Smooth muscle cell (in vitro differentiated cells): ENCODE measurements around the gene PLXNA3. TPM values are rescaled to one million over a fixed set of nuclear protein-coding genes. Genes with fewer than 3 reads are reported as not detected.

Experiments used
- DNase-seq: peaks from one replicate; lab custom pipeline; 2025; ENCODE audit not compliant: unreplicated experiment; lab: John Stamatoyannopoulos, UW
- H2AFZ ChIP-seq: fragments of 200-600 bp; sonication (generic); 2 replicates; pipeline ENCODE4 v1.6.0; 2016; ENCODE audit warnings: antibody characterized with exemption, low read depth, mild to moderate bottlenecking
- H3F3A ChIP-seq: fragments of 200-600 bp; sonication (generic); 2 replicates; pipeline ENCODE4 v1.6.0; 2017; ENCODE audit warnings: antibody characterized with exemption, low read depth
- H3K27ac ChIP-seq: fragments of 200-600 bp; sonication (generic); 2 replicates; pipeline ENCODE4 v1.5.1; 2016; ENCODE audit warnings: low read depth, mild to moderate bottlenecking
- H3K27me3 ChIP-seq: fragments of 200-600 bp; sonication (generic); 2 replicates; pipeline ENCODE4 v1.6.1; 2016; ENCODE audit warnings: low read depth, mild to moderate bottlenecking
- H3K36me3 ChIP-seq: fragments of 200-600 bp; sonication (generic); 2 replicates; pipeline ENCODE4 v1.5.1; 2016; ENCODE audit warnings: low read depth
- H3K4me1 ChIP-seq: fragments of 200-600 bp; sonication (generic); 2 replicates; pipeline ENCODE4 v1.5.1; 2016; ENCODE audit warnings: low read depth
- H3K4me2 ChIP-seq: fragments of 200-600 bp; sonication (generic); 2 replicates; pipeline ENCODE4 v1.6.0; 2016; ENCODE audit warnings: mild to moderate bottlenecking
- H3K4me3 ChIP-seq: fragments of 200-600 bp; sonication (generic); 2 replicates; pipeline ENCODE4 v1.5.1; 2016; ENCODE audit warnings: mild to moderate bottlenecking
- H3K79me2 ChIP-seq: fragments of 200-600 bp; sonication (generic); 2 replicates; pipeline ENCODE4 v1.6.0; 2016; ENCODE audit warnings: low read depth, mild to moderate bottlenecking
- H3K9ac ChIP-seq: fragments of 200-600 bp; sonication (generic); 2 replicates; pipeline ENCODE4 v1.6.0; 2016; ENCODE audit warnings: low read depth
- H3K9me3 ChIP-seq: fragments of 200-600 bp; sonication (generic); replicated peaks from 2 replicates; pipeline ENCODE4 v1.5.1; 2016; ENCODE audit warnings: low read depth
- H4K20me1 ChIP-seq: fragments of 200-600 bp; sonication (generic); 2 replicates; pipeline ENCODE4 v1.6.0; 2016; ENCODE audit warnings: low read depth
- CTCF ChIP-seq: fragments of 200-600 bp; sonication (generic); IDR thresholded peaks from 2 replicates; pipeline ENCODE4 v1.5.1; 2017; ENCODE audit warnings: borderline replicate concordance, mild to moderate bottlenecking, antibody characterized with exemption; ENCODE audit not compliant: insufficient read depth, poor library complexity, severe bottlenecking
- WGBS: methylation state at CpG from one replicate; pipeline ENCODE4 v1.1.7; 2016; ENCODE audit warnings: low lambda C conversion rate; 5-methylcytosine and 5-hydroxymethylcytosine counted together
- polyA plus RNA-seq: library from polyadenylated mRNA; unstranded; fragments of >200 nt; fragmentation: Nextera tagmentation; extraction: Ambion mirVana; gene quantifications from 2 replicates; pipeline ENCODE4 v1.2.1, GENCODE V29; 2016
- total RNA-seq: library from RNA; depleted of rRNA; stranded (reverse); fragments of >200 nt; gene quantifications from 2 replicates; pipeline ENCODE4 v1.2.3, GENCODE V29; 2014

The PLXNA3 gene
- total and polyA plus RNA-seq, 2 experiments from 2014 or later = 33.6 to 38.2 TPM

DNA sequence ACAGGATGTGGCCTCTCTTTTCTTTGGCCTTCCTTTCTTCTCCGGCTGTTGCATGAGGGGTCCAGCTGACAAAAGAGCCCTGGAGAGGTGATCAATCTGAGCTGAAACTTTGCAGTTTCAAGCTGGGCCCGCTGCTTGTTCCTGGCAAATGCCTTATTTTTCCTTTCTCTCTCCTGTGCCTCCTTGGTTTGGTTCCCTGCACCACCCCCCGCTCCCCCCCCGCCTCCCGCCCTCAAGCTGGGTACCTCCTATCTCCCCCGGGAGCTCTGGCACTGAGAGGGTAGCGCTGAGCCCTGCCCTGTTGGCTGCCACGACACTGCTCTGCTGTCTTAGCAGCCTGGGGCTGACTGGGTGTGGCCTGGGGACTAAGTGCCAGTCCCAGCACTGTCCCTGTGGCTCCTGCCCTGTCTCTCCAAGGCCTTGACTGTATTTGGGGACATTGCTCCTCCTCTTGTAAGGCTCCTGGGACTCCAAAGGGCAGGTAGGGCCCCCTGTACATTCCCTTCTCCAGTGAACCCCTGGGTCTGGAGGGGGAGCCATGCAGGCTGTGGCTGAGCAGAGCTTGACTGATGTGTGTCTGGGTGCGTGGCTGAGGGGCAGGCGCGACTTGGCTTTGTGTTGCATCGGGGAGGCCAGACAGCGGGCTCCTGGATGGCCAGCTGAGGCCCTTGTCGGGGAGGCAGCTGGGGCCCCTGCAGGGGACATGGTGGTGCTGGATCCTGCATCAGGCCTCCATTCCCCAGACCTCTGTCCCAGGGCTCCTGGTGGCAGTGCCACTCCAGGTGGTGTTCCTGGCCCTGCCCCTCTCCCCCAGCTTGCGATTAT, 1.1 kb downstream of the PLXNA3 start:
- H3K9ac ChIP-seq = peak overlapping the region; percentile 60
- H3K9me3 ChIP-seq = no peaks in the 10 kb centered on the region
- H3K36me3 ChIP-seq = no peaks in the 10 kb centered on the region
- TF ChIP-seq CTCF = no peak
- H3K4me3 ChIP-seq = peak overlapping the region; percentile 64
- H3K4me1 ChIP-seq = peaks cover 6% of the 10 kb centered on the region
- WGBS = 59% methylated on average over 15 of the region's 15 CpGs
- H2AFZ ChIP-seq = no peak overlapping the region
- H3F3A ChIP-seq = no peaks in the 10 kb centered on the region
- peaks cover 46% of the 10 kb centered on the region for H4K20me1 ChIP-seq
- no peaks in the 10 kb centered on the region for H3K27me3 ChIP-seq
- peak overlapping the region; percentile 88 for H3K4me2 ChIP-seq
- peaks cover 37% of the 10 kb centered on the region for H3K79me2 ChIP-seq
- H3K27ac ChIP-seq = no peak overlapping the region
- no peak for DNase-seq

DNA sequence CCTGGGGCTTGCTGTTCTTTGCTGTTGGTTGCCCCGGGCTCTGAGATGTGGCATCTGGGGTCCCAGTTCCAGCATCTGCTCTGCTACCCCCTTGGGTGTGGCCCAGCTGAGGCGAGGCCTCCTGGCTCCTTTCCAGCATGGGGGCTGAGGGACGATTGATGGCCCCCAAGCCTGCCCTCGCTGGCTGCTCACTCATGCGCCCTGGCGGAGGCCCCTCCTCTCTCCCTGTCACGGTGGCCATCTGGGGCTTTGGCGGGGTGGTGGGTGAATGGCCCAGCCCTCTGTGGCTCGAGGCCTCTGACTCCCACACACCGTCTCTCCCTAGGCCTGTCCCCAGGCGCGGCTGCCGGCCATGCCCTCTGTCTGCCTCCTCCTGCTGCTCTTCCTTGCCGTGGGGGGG, 1.8 kb downstream of the PLXNA3 start:
- 64% methylated on average over 14 of the region's 14 CpGs for WGBS
- H3K27ac ChIP-seq = no peak overlapping the region
- TF ChIP-seq CTCF = no peak
- H3K9ac ChIP-seq = no peak overlapping the region
- no peaks in the 10 kb centered on the region for H3K36me3 ChIP-seq
- DNase-seq = no peak
- H3K4me2 ChIP-seq = peak overlapping the region; percentile 88
- no peaks in the 10 kb centered on the region for H3K27me3 ChIP-seq
- peak overlapping the region; percentile 64 for H3K4me3 ChIP-seq
- no peaks in the 10 kb centered on the region for H3F3A ChIP-seq
- H3K4me1 ChIP-seq = peaks cover 6% of the 10 kb centered on the region
- H3K9me3 ChIP-seq = no peaks in the 10 kb centered on the region
- no peak overlapping the region for H2AFZ ChIP-seq
- peaks cover 53% of the 10 kb centered on the region for H4K20me1 ChIP-seq
- peaks cover 37% of the 10 kb centered on the region for H3K79me2 ChIP-seq

DNA sequence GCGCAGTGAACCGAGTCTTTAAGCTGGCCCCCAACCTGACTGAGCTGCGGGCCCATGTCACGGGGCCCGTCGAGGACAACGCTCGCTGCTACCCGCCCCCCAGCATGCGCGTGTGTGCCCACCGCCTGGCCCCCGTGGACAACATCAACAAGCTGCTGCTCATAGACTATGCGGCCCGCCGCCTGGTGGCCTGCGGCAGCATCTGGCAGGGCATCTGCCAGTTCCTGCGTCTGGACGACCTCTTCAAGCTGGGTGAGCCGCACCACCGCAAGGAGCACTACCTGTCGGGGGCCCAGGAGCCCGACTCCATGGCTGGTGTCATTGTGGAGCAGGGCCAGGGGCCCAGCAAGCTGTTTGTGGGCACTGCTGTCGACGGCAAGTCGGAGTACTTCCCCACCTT, 2.2 kb downstream of the PLXNA3 start:
- Histone ChIP-seq H4K20me1 (peaks cover 57% of the 10 kb centered on the region), H3K4me2 (peak overlapping the region; percentile 88), H3K4me3 (peak overlapping the region; percentile 64), H3K27ac (no peak overlapping the region), H3K79me2 (peaks cover 37% of the 10 kb centered on the region), H2AFZ (no peak overlapping the region), H3K36me3 (no peaks in the 10 kb centered on the region), H3K9ac (no peak overlapping the region), H3K4me1 (peaks cover 6% of the 10 kb centered on the region), H3K27me3 (no peaks in the 10 kb centered on the region), H3K9me3 (no peaks in the 10 kb centered on the region), H3F3A (no peaks in the 10 kb centered on the region)
- TF ChIP-seq CTCF = no peak
- DNase-seq = no peak
- 88% methylated on average over 26 of the region's 26 CpGs for WGBS

- H3K9me3 ChIP-seq = no peaks in the 10 kb centered on the region
- H3K4me3 ChIP-seq = no peak overlapping the region
- no peaks in the 10 kb centered on the region for H3F3A ChIP-seq
- 88% methylated on average over 8 of the region's 8 CpGs for WGBS
- H3K9ac ChIP-seq = no peak overlapping the region
- H3K27ac ChIP-seq = no peak overlapping the region
- H2AFZ ChIP-seq = no peak overlapping the region
- H3K36me3 ChIP-seq = no peaks in the 10 kb centered on the region
- no peak for TF ChIP-seq CTCF
- H3K27me3 ChIP-seq = no peaks in the 10 kb centered on the region
- no peak overlapping the region for H3K4me2 ChIP-seq
- peaks cover 6% of the 10 kb centered on the region for H3K4me1 ChIP-seq
- H4K20me1 ChIP-seq = peaks cover 61% of the 10 kb centered on the region
- no peak for DNase-seq
- peaks cover 37% of the 10 kb centered on the region for H3K79me2 ChIP-seq
Measured at GRCh38 chrX:154462396-154462795, 4.3 kb downstream of the PLXNA3 start.
